HepG2 (cell line): ENCODE measurements around the gene MEGF10.

ENCODE experiments used
- BCL3 ChIP-seq: sonication (generic); formaldehyde crosslinking; IDR thresholded peaks from 2 replicates; pipeline ENCODE4 v1.5.1; 2020; ENCODE audit warnings: mild to moderate bottlenecking, missing genetic modification reagents, moderate library complexity
- CENPBD1 ChIP-seq: sonication (generic); formaldehyde crosslinking; IDR thresholded peaks from 2 replicates; pipeline ENCODE4 v1.8.0; 2022; ENCODE audit warnings: missing genetic modification reagents, low read depth, mild to moderate bottlenecking, borderline replicate concordance
- CTCF ChIP-seq: sonication (generic); formaldehyde crosslinking; IDR thresholded peaks from 2 replicates; pipeline ENCODE4 v1.5.0; 2020; ENCODE audit warnings: mild to moderate bottlenecking, missing genetic modification reagents, moderate library complexity
- PHF8 ChIP-seq: sonication (generic); formaldehyde crosslinking; IDR thresholded peaks from 2 replicates; pipeline ENCODE4 v1.5.0; 2020; ENCODE audit warnings: missing genetic modification reagents
- POLR2A ChIP-seq, 2 experiments: IDR thresholded peaks; 2 replicates each; pipeline ENCODE4 v1.6.1; 2011; ENCODE audit warnings: low read depth in 2 of 2, low read length in 2 of 2, mild to moderate bottlenecking in 1 of 2, moderate library complexity in 1 of 2; ENCODE audit not compliant: insufficient read depth in 1 of 2
- SETDB1 ChIP-seq: sonication (generic); formaldehyde crosslinking; IDR thresholded peaks from 2 replicates; pipeline ENCODE4 v1.5.1; 2020; ENCODE audit warnings: missing genetic modification reagents, mild to moderate bottlenecking, borderline replicate concordance
- ZNF362 ChIP-seq: sonication (generic); formaldehyde crosslinking; IDR thresholded peaks from 2 replicates; pipeline ENCODE4 v1.4.0; 2020; ENCODE audit warnings: missing genetic modification reagents, mild to moderate bottlenecking, borderline replicate concordance
- ZNF557 ChIP-seq: sonication (generic); formaldehyde crosslinking; IDR thresholded peaks from 2 replicates; pipeline ENCODE4 v1.4.0; 2020; ENCODE audit warnings: missing genetic modification reagents
- ZNF614 ChIP-seq: IDR thresholded peaks from 2 replicates; pipeline ENCODE4 v1.6.1; 2018; ENCODE audit warnings: missing biosample characterization, missing genetic modification reagents, inconsistent platforms, borderline replicate concordance
- ZNF768 ChIP-seq: sonication (generic); formaldehyde crosslinking; IDR thresholded peaks from 2 replicates; pipeline ENCODE4 v1.4.0; 2020; ENCODE audit warnings: missing genetic modification reagents

- TF ChIP-seq BCL3 (no peak), ZNF557 (no peak), CENPBD1 (CRISPR knock-in tag) (no peak), ZNF768 (CRISPR knock-in tag) (no peak), POLR2A (IDR thresholded peaks at IDR 0.05; ENCODE audit: insufficient read depth in 1 of 2, low read depth in 2 of 2, low read length in 2 of 2) (no peak), SETDB1 (CRISPR knock-in tag) (no peak), ZNF614 (CRISPR knock-in tag) (no peak), CTCF (no peak), PHF8 (CRISPR knock-in tag) (no peak), ZNF362 (CRISPR knock-in tag) (no peak)
These were observed 22.8 kb downstream of the MEGF10 start for GRCh38 chr5:127313379-127313778.
